NCI-H1436 treated with DMSO at 0.1 percent for 48 hours (cell line): Measurements from ENCODE around the gene ANKRD10.

ENCODE experiments used
- DNase-seq: peaks from one replicate; lab custom pipeline; 2025; lab: John Stamatoyannopoulos, UW

The ANKRD10 gene

DNA sequence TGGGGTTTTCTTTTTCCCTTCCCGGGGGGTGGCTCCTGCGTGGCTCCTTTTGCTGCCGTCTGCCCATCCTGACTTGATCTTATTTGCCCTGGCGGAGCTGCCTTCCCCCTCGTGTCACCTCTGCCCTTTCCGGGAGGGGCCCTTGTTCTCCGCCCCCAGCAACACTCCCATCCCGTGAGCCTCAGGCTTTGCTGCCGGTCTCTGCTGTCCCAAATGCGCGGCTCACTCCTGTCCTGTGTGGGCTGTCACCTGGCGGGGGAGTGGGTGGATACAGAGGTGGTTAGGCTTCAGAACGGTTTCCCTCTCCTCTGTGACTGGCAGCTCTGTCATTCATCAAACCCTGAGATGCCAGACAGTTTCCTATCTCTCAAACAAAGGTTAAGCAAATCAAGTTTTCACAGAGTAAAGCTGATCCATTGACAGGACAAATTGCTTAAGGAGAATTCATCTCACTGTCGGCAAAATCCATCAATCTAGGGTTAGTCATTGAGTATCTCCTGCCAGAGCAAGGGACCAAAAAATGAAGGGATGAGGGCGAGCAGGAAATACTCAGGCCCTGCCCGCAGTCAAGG is 84.0 kb downstream of the ANKRD10 start:
- no peak for DNase-seq

DNA sequence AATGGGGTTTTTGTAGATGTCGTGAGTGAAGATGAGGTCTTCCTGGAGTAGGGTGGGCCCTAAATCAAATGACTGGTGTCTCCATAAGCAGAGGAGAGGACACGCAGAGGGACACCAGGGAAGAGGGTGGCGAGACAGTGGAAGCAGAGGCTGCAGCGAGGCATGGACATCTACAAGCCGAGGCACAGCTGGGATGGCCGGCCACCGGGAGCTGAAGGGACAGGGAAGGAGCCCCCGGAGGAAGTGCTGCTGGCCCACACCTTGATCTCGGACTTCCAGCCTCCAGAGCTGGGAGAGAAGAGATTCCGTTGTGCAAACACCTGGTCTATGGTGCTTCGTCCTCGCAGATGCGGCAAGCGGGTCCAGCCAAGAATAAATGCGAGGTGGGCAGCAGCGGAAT is 84.5 kb downstream of the ANKRD10 start:
- no peak for DNase-seq

DNA sequence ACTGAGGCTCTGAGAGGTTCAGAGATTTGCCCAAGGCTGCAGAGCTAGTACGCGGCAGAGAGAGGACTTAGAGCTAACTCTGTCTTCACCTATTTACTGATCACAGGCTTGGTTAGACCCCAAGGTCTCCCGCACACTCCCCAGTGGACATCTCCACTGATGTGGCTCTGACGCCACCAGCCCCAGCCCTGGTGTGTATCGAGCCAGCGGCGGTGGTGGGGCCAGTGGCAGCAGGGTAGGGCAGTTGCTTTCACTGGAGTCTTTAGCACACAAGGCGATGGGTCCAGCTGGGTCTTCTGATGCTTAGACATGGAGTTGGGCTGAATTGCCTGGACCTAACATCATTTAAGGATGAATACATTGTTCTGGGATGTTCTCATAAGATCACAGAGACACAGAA is 85.4 kb downstream of the ANKRD10 start:
- DNase-seq, result no peak

DNA sequence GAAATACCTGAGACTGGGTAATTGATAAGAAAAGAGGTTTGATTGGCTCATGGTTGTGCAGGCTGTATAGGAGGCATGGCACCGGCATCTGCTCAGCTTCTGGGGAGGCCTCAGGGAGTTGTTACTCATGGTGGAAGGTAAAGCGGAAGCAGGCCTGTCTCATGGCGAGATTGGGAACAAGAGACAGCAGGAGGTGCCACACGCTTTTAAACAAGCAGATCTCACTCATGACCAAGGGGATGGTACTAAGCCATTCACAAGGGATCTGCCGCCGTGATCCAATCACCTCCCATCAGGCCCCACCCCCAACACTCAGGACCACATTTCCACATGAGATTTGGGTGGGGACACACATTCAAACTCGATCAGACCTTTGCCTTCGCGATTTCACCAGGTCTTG is 86.2 kb downstream of the ANKRD10 start:
- no peak for DNase-seq
